WTC11 (cell line): ENCODE measurements around the gene ZBTB16. TPM values are rescaled to one million over a fixed set of nuclear protein-coding genes. Genes with fewer than 3 reads are reported as not detected.

Source experiments
- ATAC-seq: fragments of 200-7000 bp; cut with Tn5 transposase; 2 replicates; pipeline ENCODE4 v1.10.0; 2021; ENCODE audit warnings: mild to moderate bottlenecking, moderate library complexity
- CTCF ChIA-PET: fragments of 300-600 bp; sonication (Branson Sonifier 250); formaldehyde crosslinking; loops from one replicate; lab custom pipeline; 2021; ENCODE audit warnings: antibody characterized with exemption; lab: Charles Lee
- POLR2A ChIA-PET: fragments of 350-600 bp; sonication (Branson Sonifier 250); formaldehyde crosslinking; loops from one replicate; lab custom pipeline; 2021; ENCODE audit warnings: antibody characterized with exemption; lab: Charles Lee
- DNase-seq: peaks from one replicate; pipeline ENCODE4 v3.0.0; 2021; ENCODE audit warnings: low spot score
- H3K27ac Mint-ChIP-seq: 2 replicates; pipeline ENCODE4 v1.8.0; 2021; ENCODE audit warnings: mixed read lengths
- H3K27me3 Mint-ChIP-seq: 2 replicates; pipeline ENCODE4 v1.8.0; 2021; ENCODE audit warnings: low read depth, mild to moderate bottlenecking, moderate library complexity, mixed read lengths
- H3K36me3 Mint-ChIP-seq: 2 replicates; pipeline ENCODE4 v1.8.0; 2021; ENCODE audit warnings: mixed read lengths
- H3K4me1 Mint-ChIP-seq: 2 replicates; pipeline ENCODE4 v1.8.0; 2022; ENCODE audit warnings: mixed read lengths
- H3K4me3 Mint-ChIP-seq: 2 replicates; pipeline ENCODE4 v1.8.0; 2021; ENCODE audit warnings: mild to moderate bottlenecking, moderate library complexity, mixed read lengths
- H3K9me3 Mint-ChIP-seq: 2 replicates; pipeline ENCODE4 v1.8.0; 2021; ENCODE audit warnings: mixed read lengths
- AFF4 ChIP-seq: sonication (generic); formaldehyde crosslinking; IDR thresholded peaks from 2 replicates; pipeline ENCODE4 v1.8.1; 2023; ENCODE audit warnings: mild to moderate bottlenecking, missing genetic modification reagents, borderline replicate concordance
- E2F5 ChIP-seq: sonication (generic); formaldehyde crosslinking; IDR thresholded peaks from 2 replicates; pipeline ENCODE4 v1.8.1; 2022; ENCODE audit warnings: mild to moderate bottlenecking, moderate library complexity, missing genetic modification reagents
- EMX1 ChIP-seq: fragments of 250-450 bp; sonication (Bioruptor Pico); IDR thresholded peaks from 2 replicates; pipeline ENCODE4 v1.8.0; 2021; ENCODE audit warnings: mild to moderate bottlenecking
- GRHL2 ChIP-seq: fragments of 250-450 bp; sonication (Bioruptor Pico); IDR thresholded peaks from 2 replicates; pipeline ENCODE4 v1.8.0; 2022; ENCODE audit warnings: mild to moderate bottlenecking, moderate library complexity; ENCODE audit not compliant: insufficient replicate concordance, severe bottlenecking
- HMGXB4 ChIP-seq: sonication (generic); formaldehyde crosslinking; IDR thresholded peaks from 2 replicates; pipeline ENCODE4 v1.8.1; 2023; ENCODE audit warnings: mild to moderate bottlenecking, moderate library complexity, missing genetic modification reagents
- IRF2 ChIP-seq: sonication (generic); formaldehyde crosslinking; IDR thresholded peaks from 2 replicates; pipeline ENCODE4 v1.8.0; 2022; ENCODE audit warnings: low read depth, missing genetic modification reagents, borderline replicate concordance
- MYBL2 ChIP-seq: sonication (generic); formaldehyde crosslinking; IDR thresholded peaks from 2 replicates; pipeline ENCODE4 v1.8.1; 2023; ENCODE audit warnings: mild to moderate bottlenecking, moderate library complexity, missing genetic modification reagents
- NFE2L1 ChIP-seq: sonication (generic); formaldehyde crosslinking; IDR thresholded peaks from 2 replicates; pipeline ENCODE4 v1.8.1; 2023; ENCODE audit warnings: missing genetic modification reagents
- PRDM15 ChIP-seq: sonication (generic); formaldehyde crosslinking; IDR thresholded peaks from 2 replicates; pipeline ENCODE4 v1.8.0; 2022; ENCODE audit warnings: missing genetic modification reagents
- PRRX2 ChIP-seq: fragments of 250-450 bp; sonication (Bioruptor Pico); IDR thresholded peaks from 2 replicates; pipeline ENCODE4 v1.8.0; 2021; ENCODE audit warnings: mild to moderate bottlenecking
- SMAD3 ChIP-seq: sonication (generic); formaldehyde crosslinking; IDR thresholded peaks from 2 replicates; pipeline ENCODE4 v1.8.0; 2022; ENCODE audit warnings: missing genetic modification reagents, mild to moderate bottlenecking, borderline replicate concordance
- ZNF232 ChIP-seq: sonication (generic); formaldehyde crosslinking; IDR thresholded peaks from 2 replicates; pipeline ENCODE4 v1.8.0; 2022; ENCODE audit warnings: mild to moderate bottlenecking, missing genetic modification reagents
- ZNF425 ChIP-seq: fragments of 250-450 bp; sonication (Bioruptor Pico); conservative IDR thresholded peaks from 2 replicates; pipeline ENCODE4 v1.9.0; 2021; ENCODE audit warnings: mild to moderate bottlenecking
- total RNA-seq: library from RNA; stranded (reverse); gene quantifications from 3 replicates; pipeline ENCODE4 v1.2.3, GENCODE V29; 2021
- TF ChIP-seq, protein P1 (sequence below): fragments of 250-450 bp; sonication (Bioruptor Pico); IDR thresholded peaks from 2 replicates; pipeline ENCODE4 v1.9.0; 2021; ENCODE audit warnings: mild to moderate bottlenecking
- TF ChIP-seq, protein P2 (sequence below): sonication (generic); formaldehyde crosslinking; IDR thresholded peaks from 2 replicates; pipeline ENCODE4 v1.8.1; 2023; ENCODE audit warnings: mild to moderate bottlenecking, missing genetic modification reagents, moderate library complexity

ZBTB16 gene
- total RNA-seq, 1 experiment from 2014 or later = 0.57 TPM

GRCh38 chr11:114287154-114287553 is 227.6 kb downstream of the ZBTB16 start (continued):
- TF ChIP-seq EMX1 (CRISPR knock-in tag) (no peak), PRRX2 (CRISPR knock-in tag) (no peak), ZNF425 (CRISPR knock-in tag) (no peak), IRF2 (CRISPR knock-in tag) (no peak)

DNA sequence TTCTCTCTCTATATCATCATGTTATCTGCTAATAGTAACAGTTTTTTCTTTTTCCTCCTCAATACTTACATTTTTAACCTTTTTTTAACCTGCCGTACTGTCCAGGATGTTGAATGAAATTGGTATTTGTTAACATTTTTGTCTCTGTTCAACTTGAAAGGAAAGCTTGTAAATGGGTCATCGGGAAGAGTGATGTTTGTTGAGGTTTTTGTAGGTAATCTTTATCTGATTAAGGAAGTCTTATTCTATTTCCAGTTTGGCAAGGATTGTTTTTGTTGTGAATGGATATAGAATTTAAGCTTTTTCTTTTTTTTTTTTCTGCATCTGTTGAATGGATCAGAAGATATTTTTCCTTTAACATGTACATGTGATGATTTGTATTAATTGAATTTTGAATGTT is 228.6 kb downstream of the ZBTB16 start:
- DNase-seq = no peak
- CTCF ChIA-PET = no interaction called here
- H3K27ac Mint-ChIP-seq = no peak overlapping the region
- POLR2A ChIA-PET = no interaction called here
- ATAC-seq = no peak
- H3K4me3 Mint-ChIP-seq = no peak overlapping the region
- no peaks in the 10 kb centered on the region for H3K36me3 Mint-ChIP-seq
- TF ChIP-seq ZNF232 (no peak), NFE2L1 (CRISPR knock-in tag) (no peak), HMGXB4 (CRISPR knock-in tag) (no peak), E2F5 (no peak), AFF4 (CRISPR knock-in tag) (no peak), SMAD3 (CRISPR knock-in tag) (no peak), GRHL2 (no peak), PRDM15 (CRISPR knock-in tag) (no peak), MYBL2 (CRISPR knock-in tag) (no peak)
- TF ChIP-seq, protein P1, sequence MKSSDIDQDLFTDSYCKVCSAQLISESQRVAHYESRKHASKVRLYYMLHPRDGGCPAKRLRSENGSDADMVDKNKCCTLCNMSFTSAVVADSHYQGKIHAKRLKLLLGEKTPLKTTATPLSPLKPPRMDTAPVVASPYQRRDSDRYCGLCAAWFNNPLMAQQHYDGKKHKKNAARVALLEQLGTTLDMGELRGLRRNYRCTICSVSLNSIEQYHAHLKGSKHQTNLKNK (CRISPR knock-in tag) = no peak
- TF ChIP-seq, protein P2, sequence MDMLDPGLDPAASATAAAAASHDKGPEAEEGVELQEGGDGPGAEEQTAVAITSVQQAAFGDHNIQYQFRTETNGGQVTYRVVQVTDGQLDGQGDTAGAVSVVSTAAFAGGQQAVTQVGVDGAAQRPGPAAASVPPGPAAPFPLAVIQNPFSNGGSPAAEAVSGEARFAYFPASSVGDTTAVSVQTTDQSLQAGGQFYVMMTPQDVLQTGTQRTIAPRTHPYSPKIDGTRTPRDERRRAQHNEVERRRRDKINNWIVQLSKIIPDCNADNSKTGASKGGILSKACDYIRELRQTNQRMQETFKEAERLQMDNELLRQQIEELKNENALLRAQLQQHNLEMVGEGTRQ (CRISPR knock-in tag) = no peak
- no peaks in the 10 kb centered on the region for H3K9me3 Mint-ChIP-seq
- H3K27me3 Mint-ChIP-seq = no peaks in the 10 kb centered on the region
- H3K4me1 Mint-ChIP-seq = peaks cover 20% of the 10 kb centered on the region
